SJSA1 (cell line): ENCODE measurements around the gene TBXA2R. TPM values are rescaled to one million over a fixed set of nuclear protein-coding genes. Genes with fewer than 3 reads are reported as not detected.
A peak's percentile ranks its signal among the peaks of the same experiment; 100 is the strongest.
"Not testable (repeated sequence)": the region's sequence is repeated elsewhere in the genome, so short reads cannot be mapped to it uniquely, and the experiment has no call there.

ENCODE experiments used
- DNase-seq, 2 experiments: peaks; one replicate each; pipeline ENCODE4 v3.0.0-alpha.2; 2015 to 2020; ENCODE audit warnings: low spot score in 2 of 2, low read depth in 1 of 2
- H3K27ac ChIP-seq: fragments of 250-450 bp; sonication (Bioruptor Pico); 2 replicates; pipeline ENCODE4 v1.5.1; 2020; ENCODE audit warnings: mild to moderate bottlenecking, moderate library complexity
- H3K27me3 ChIP-seq: fragments of 250-450 bp; sonication (Bioruptor Pico); replicated peaks from 2 replicates; pipeline ENCODE4 v1.5.1; 2020; ENCODE audit warnings: mild to moderate bottlenecking, moderate library complexity
- H3K36me3 ChIP-seq: fragments of 250-450 bp; sonication (Bioruptor Pico); 2 replicates; pipeline ENCODE4 v1.5.1; 2020; ENCODE audit warnings: mild to moderate bottlenecking
- H3K4me1 ChIP-seq: fragments of 250-450 bp; sonication (Bioruptor Pico); replicated peaks from 2 replicates; pipeline ENCODE4 v1.6.1; 2021; ENCODE audit warnings: mild to moderate bottlenecking
- H3K4me3 ChIP-seq: fragments of 250-450 bp; sonication (Bioruptor Pico); 2 replicates; pipeline ENCODE4 v1.5.1; 2020; ENCODE audit warnings: mild to moderate bottlenecking
- H3K9me3 ChIP-seq: fragments of 250-450 bp; sonication (Bioruptor Pico); replicated peaks from 2 replicates; pipeline ENCODE4 v1.5.1; 2020; ENCODE audit warnings: mild to moderate bottlenecking
- total RNA-seq: library from RNA; depleted of rRNA; stranded (reverse); fragments of >200 nt; shearing (Covaris generic); gene quantifications from 2 replicates; pipeline ENCODE4 v1.2.3, GENCODE V29; 2014

Gene TBXA2R
- total RNA-seq, 1 experiment from 2014 or later, result not detected

GRCh38 chr19:3633559-3633988 lies 26.9 kb upstream of the TBXA2R start:
- Histone ChIP-seq H3K27ac (no peak overlapping the region), H3K36me3 (peaks cover 25% of the 10 kb centered on the region), H3K4me3 (no peak overlapping the region), H3K27me3 (no peaks in the 10 kb centered on the region), H3K9me3 (no peaks in the 10 kb centered on the region), H3K4me1 (0 out of 2 replicates have a peak, but pooled peaks cover 3% of the 10 kb centered on the region)
- no peak for DNase-seq

- Histone ChIP-seq H3K27ac (no peak overlapping the region), H3K4me1 (0 out of 2 replicates have a peak, but pooled peaks cover 3% of the 10 kb centered on the region), H3K4me3 (no peak overlapping the region), H3K36me3 (peaks cover 19% of the 10 kb centered on the region), H3K9me3 (no peaks in the 10 kb centered on the region), H3K27me3 (no peaks in the 10 kb centered on the region)
- no peak for DNase-seq
Observed at GRCh38 chr19:3632739-3633558, 26.3 kb upstream of the TBXA2R start.

DNA sequence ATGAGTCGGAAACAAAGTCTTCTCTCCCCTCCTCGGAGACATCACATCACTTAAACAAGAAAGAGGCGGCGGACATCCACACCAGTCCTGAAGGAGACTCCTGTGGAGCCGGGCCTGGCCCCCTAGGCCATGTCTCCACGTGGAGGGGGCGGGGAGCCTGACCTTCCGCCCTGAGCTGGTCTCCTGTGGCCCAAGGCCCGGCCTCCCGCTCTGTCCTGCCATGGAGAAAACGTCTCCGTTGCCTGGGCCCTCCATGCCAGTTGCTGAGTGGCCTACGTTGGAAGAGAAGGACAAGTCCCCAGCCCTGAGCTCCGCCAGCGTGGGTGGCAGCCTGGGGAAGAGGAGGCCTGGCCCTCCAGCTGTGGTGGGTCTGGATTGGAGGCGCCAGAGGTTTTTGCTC lies 25.4 kb upstream of the TBXA2R start:
- DNase-seq, result no peak
- H3K4me1 ChIP-seq, result peaks cover 6% of the 10 kb centered on the region; the same call in 1 of the 2 replicates
- H3K4me3 ChIP-seq, result no peak overlapping the region
- no peaks in the 10 kb centered on the region for H3K9me3 ChIP-seq
- no peaks in the 10 kb centered on the region for H3K27me3 ChIP-seq
- peaks cover 17% of the 10 kb centered on the region; the same call in 1 of the 2 replicates for H3K36me3 ChIP-seq
- no peak overlapping the region for H3K27ac ChIP-seq

DNA sequence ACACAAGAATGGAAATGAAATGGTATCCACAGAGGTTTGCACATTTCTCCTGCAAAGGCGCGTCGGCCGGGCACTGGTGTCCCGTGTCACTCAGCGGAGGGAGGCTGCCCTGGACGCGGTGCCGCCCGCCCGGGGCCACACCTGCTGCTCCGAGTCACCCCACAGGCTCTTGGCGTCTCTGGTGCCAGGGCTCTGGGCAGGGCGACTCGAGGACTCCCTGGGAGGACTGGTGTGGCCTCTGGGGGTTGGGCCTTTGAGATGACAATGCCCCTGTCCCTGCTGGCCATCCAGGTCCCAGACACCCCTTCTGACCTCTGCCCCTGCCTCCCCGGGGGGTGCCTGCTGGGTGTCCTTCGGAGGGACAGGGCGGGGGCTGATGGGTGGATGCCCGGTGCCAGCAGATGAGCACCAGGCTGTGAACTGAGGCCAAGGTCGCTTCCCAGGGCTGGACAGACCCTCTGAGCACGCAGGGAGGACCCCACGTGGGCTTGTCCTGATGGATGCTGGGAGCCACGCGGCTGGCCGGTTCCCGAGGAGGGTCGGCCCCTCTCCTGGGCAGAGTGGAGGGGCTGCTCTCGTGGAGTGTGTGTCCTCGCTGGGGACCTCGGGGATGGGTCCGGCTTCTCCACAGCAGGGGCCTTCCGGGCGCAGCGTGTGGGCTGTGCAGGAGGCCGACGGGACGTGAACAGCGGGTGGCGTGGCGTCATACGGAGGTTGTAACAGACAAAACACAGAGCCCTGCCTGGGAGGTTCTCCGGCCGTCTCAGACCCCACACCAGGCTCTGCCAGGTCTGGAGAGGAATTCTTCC lies 24.6 kb upstream of the TBXA2R start:
- DNase-seq, result no peak
- H3K9me3 ChIP-seq, result no peaks in the 10 kb centered on the region
- H3K4me1 ChIP-seq, result peaks cover 7% of the 10 kb centered on the region; the same call in 1 of the 2 replicates
- H3K4me3 ChIP-seq, result no peak overlapping the region
- H3K36me3 ChIP-seq, result peaks cover 19% of the 10 kb centered on the region
- no peak overlapping the region for H3K27ac ChIP-seq
- no peaks in the 10 kb centered on the region for H3K27me3 ChIP-seq

DNA sequence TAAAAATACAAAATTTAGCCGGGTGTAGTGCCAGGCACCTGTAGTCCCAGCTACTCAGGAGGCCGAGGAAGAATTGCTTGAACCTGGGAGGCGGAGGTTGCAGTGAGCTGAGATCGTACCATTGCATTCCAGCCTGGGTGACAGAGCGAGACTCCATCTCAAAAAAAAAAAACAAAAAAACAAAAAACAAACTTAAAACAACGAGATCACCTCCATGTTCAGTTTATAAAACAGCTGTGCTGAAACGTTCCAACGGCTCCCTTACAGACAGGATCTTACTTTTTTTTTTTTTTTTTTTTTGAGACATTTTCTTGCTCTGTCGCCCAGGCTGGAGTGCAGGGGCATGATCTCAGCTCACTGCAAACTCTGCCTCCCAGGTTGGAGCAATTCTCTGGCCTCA lies 22.1 kb upstream of the TBXA2R start:
- not testable (repeated sequence) for H3K4me3 ChIP-seq, H3K27me3 ChIP-seq, DNase-seq, H3K9me3 ChIP-seq, H3K27ac ChIP-seq
- peaks cover 21% of the 10 kb centered on the region for H3K36me3 ChIP-seq
- peaks cover 18% of the 10 kb centered on the region for H3K4me1 ChIP-seq

DNA sequence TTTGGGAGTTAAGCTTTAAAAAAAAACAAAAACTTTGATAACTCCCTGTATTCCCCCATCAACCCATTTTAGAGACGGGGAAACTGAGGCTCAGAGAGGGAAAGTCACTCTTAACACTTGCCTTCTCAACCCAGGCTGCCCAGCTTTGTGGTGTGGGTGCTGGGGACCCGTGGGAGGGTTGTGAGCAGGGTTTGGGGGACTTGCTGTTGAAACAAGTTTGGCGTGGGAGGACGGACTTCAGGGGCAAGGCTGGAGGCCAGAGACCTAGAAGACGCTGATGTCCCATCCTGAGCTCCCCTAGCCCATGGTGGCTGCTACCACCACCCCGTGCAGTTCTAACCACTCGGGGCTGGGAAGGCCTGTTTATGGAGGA lies 20.7 kb upstream of the TBXA2R start:
- Histone ChIP-seq H3K27ac (no peak overlapping the region), H3K36me3 (peaks cover 21% of the 10 kb centered on the region), H3K27me3 (no peaks in the 10 kb centered on the region), H3K4me3 (peak overlapping the region; percentile 95), H3K4me1 (peaks cover 18% of the 10 kb centered on the region), H3K9me3 (no peaks in the 10 kb centered on the region)
- DNase-seq, result no peak

DNA sequence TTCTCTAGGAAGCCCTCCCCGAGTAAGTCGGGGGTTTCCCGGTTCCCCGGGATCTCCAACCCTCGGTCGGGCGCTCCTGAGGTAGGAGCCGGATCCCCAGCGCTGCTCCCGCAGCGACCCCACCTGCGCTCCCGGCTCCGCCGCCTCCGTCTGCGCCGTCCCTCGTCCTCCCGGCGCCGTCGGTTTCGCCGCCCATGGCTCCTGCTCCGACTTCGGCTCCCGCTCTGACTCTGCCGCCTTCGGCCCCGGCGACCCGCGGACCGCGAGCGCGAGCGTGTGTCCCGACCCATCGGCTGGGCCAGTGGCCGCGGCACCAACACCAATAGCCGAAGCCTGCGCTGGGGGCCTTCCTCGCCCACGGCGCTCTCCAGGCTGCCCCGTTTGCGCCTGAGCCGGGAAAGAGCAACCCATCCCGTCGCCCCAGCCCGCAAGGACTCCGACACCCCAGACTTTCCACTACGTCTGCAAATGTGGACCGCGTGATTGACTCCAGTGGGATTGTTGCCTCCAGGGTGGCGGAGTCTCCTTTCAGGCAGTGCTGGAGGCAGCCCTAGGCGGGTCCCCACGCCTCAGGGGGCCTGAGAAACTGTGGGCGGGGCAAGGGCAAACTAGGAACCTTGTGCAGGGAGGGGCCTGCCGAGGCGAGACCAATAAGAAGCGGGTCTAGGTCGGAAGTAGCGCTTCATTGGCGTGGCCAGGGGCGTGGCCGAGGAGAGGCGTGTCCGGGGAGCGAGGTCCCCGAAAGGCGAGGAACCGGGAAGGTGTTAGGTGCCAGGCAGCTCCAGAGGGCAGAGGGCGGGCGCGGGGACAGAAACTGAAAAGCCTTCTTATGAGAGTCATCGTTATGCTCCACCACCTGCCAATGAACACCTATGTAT lies 20.0 kb upstream of the TBXA2R start, which contains the start of gene CACTIN:
Gene CACTIN (minus strand): TSS at position 318 of the 878 bp plus-strand sequence. CDS start 28 bp downstream, at position 290.
- H3K36me3 ChIP-seq, result peaks cover 20% of the 10 kb centered on the region
- no peaks in the 10 kb centered on the region for H3K27me3 ChIP-seq
- H3K4me1 ChIP-seq, result peaks cover 18% of the 10 kb centered on the region
- peak within 1 kb of the TSS; percentile 93 for H3K27ac ChIP-seq
- DNase-seq, result peak; percentile 99
- no peaks in the 10 kb centered on the region for H3K9me3 ChIP-seq
- H3K4me3 ChIP-seq, result peak within 1 kb of the TSS; percentile 95

DNA sequence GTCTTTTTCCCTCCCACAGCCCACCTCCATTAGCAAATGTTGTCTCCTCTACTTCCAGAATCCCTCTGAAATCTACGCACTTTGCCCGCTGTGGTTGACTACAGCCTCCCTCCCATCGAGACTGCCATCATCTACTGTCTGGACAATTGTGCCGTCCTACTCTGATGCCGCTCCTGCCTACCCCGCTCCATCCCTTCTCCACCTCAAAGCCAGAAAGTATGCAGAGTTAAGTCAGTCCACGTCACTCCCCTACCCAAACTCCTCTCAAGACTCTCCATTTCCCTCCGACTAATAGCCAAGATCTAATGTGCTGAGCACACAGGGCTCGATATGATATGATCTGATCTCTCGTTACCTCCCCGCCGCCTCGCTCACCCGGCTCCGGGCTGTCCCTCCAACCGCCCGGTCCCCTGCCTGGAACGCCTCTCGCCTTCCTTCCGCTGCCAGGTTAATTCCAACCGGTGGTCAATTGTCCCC lies 19.4 kb upstream of the TBXA2R start:
- H3K4me3 ChIP-seq, result peak overlapping the region; percentile 95
- peaks cover 18% of the 10 kb centered on the region for H3K4me1 ChIP-seq
- H3K27ac ChIP-seq, result peak overlapping the region; percentile 93; the same call in 1 of the 2 replicates
- DNase-seq, result no peak
- no peaks in the 10 kb centered on the region for H3K9me3 ChIP-seq
- H3K27me3 ChIP-seq, result no peaks in the 10 kb centered on the region
- H3K36me3 ChIP-seq, result peaks cover 23% of the 10 kb centered on the region

GRCh38 chr19:3623716-3624115 lies 17.0 kb upstream of the TBXA2R start:
- no peak overlapping the region for H3K27ac ChIP-seq
- H3K36me3 ChIP-seq, result peaks cover 46% of the 10 kb centered on the region
- no peaks in the 10 kb centered on the region for H3K9me3 ChIP-seq
- no peaks in the 10 kb centered on the region for H3K27me3 ChIP-seq
- no peak for DNase-seq
- H3K4me3 ChIP-seq, result no peak overlapping the region
- H3K4me1 ChIP-seq, result peaks cover 18% of the 10 kb centered on the region

- Histone ChIP-seq H3K9me3 (no peaks in the 10 kb centered on the region), H3K27me3 (no peaks in the 10 kb centered on the region), H3K36me3 (peaks cover 57% of the 10 kb centered on the region), H3K27ac (no peak overlapping the region), H3K4me1 (peaks cover 22% of the 10 kb centered on the region), H3K4me3 (no peak overlapping the region)
- no peak for DNase-seq
Observed at GRCh38 chr19:3622224-3622623, 15.5 kb upstream of the TBXA2R start.

DNA sequence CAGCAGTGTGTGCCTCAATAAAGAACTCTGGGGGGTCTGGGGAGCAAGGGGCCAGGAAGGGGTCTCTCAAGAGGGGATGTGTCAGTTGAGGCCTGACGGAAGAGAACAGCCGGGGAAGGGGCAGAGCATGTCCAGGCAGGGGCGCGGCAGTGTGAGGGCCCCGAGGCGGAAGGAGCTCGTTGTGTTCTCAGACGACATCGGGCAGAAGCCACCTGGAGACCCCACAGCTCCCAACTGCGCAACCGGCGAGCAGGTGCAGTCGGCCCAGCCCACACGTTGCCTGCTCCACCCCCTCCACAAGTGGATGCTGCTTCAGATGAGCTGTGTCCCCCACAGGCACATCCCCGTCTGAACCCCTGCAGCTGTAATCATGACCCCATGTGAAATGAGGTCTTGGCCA lies 15.0 kb upstream of the TBXA2R start:
- Histone ChIP-seq H3K4me1 (peaks cover 20% of the 10 kb centered on the region), H3K36me3 (peaks cover 61% of the 10 kb centered on the region), H3K9me3 (no peaks in the 10 kb centered on the region), H3K27me3 (no peaks in the 10 kb centered on the region), H3K4me3 (no peak overlapping the region), H3K27ac (no peak overlapping the region)
- DNase-seq, result no peak

DNA sequence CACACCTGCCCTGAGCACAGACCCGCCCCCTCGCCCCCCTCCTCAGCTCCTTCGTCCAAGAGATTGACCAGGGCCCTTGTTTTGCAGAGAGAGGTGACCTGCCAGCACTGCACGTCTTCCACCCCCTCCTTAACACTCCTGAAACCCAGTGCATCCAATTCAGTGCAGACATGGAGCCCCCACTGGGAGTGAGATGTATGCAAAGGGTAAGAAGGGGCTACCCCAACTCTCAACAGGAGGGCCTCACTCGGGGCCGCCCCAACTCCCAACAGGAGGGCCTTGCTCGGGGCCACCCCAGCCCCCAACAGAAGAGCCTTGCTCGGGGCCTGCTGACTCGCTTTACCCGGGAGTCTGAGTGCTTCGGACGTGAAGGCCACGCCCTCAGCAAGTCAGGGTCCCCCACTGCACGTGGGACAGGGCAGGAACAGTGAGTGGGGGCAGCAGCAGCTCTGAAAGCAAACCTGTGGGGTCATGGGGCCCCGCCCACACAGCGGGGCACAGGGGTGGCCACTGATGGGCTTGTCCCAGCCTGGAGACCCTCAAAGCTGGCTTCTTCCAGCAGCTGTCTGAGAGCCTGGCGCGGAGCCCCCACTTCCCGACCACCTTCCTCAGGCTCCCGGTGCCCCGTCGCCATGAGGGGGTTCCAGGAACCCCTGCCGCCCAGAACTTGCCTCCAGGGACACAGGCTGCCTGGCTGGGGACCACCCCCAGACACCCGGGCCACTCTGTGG lies 14.3 kb upstream of the TBXA2R start:
- Histone ChIP-seq H3K4me3 (no peak overlapping the region), H3K36me3 (peaks cover 59% of the 10 kb centered on the region), H3K4me1 (peaks cover 19% of the 10 kb centered on the region), H3K27ac (no peak overlapping the region), H3K9me3 (no peaks in the 10 kb centered on the region), H3K27me3 (no peaks in the 10 kb centered on the region)
- no peak for DNase-seq
